NCI-H187 treated with DMSO at 0.1 percent for 48 hours (cell line): ENCODE results near the gene ZFYVE28.

Experiments used
- DNase-seq: peaks from one replicate; lab custom pipeline; 2025; lab: John Stamatoyannopoulos, UW

The ZFYVE28 gene

GRCh38 chr4:2331519-2332200, 86.8 kb downstream of the ZFYVE28 start:
- no peak for DNase-seq

GRCh38 chr4:2331043-2331420, 87.4 kb downstream of the ZFYVE28 start:
- no peak for DNase-seq

GRCh38 chr4:2330091-2331042, 88.1 kb downstream of the ZFYVE28 start:
- DNase-seq = no peak

DNA sequence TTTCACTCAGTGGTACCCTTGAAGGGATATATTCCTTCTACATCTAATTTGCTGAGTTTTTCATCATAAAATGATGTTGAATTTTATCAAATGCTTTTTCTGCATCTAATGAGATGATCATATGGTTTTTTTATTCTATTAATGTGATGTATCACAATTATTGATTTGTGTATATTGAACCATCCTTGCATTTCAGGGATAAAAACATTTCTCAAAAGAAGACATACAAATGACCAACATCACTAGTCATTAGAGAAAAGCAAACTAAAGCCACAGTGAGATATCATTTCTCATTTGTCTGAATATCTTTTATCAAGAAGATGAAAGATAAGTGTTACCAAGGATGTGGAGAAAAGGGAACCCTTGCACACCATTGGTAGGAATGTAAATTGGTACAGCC, 90.9 kb downstream of the ZFYVE28 start:
- no peak for DNase-seq

DNA sequence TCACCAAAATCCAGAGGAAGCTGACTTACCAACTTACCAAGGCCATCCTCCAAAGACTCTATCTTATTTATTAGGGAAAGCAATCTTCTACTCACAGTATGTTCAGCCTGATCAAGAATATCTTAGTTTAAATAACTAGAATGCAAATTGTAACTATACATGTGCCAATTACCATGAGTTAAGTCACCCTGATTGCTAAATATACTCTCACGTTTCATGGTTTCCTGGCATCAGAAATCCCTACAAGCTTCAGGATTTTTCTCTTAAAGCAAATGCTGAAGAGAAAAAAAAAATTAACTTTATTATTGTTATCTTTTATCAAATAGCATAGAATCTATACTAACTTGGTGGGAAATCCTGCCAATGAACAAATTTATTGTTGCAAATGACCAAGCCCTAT, 93.6 kb downstream of the ZFYVE28 start:
- DNase-seq = no peak

DNA sequence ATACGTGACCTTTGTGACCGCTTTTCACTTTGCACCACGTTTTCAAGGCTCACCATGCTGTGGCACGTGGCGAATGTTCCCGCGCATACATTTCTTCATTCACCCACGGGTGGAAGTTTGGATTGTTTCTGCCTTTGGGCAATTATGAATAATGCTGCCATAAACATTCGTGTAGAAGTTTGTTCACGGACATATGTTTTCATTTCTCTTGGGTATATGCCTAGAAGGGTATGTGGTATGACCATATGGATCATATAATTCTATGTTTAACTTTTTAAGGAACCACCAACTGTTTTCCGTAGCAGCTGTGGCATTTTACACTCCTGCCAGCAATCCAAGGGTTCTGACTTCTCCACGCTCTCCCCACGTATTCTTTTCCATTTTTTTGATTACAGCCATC, 95.6 kb downstream of the ZFYVE28 start:
- no peak for DNase-seq

GRCh38 chr4:2322227-2322626, 96.2 kb downstream of the ZFYVE28 start:
- no peak for DNase-seq

- DNase-seq = no peak
These were observed 96.9 kb downstream of the ZFYVE28 start for GRCh38 chr4:2321279-2322196.

GRCh38 chr4:2320746-2321145, 97.7 kb downstream of the ZFYVE28 start:
- no peak for DNase-seq

GRCh38 chr4:2320152-2320551, 98.3 kb downstream of the ZFYVE28 start:
- no peak for DNase-seq

- no peak for DNase-seq
These were observed 99.6 kb downstream of the ZFYVE28 start for GRCh38 chr4:2318885-2319284.

GRCh38 chr4:2318476-2318875, 100.0 kb downstream of the ZFYVE28 start:
- no peak for DNase-seq

DNA sequence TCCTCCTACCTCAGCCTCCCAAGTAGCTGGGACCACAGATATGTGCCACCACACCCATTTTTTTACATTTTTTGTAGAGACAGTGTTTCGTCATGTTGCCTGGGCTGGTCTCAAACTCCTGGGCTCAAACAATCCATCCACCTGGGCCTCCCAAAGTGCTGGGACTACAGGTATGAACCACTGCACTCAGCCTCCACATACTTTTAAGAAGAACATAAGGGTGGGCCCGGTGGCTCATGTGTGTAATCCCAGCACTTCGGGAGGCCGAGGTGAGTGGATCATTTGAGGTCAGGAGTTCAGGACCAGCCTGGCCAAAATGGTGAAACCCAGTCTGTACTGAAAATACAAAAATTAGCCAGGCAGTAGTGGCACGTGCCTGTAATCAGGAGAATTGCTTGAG, 105.1 kb downstream of the ZFYVE28 start:
- DNase-seq = no peak

- no peak for DNase-seq
These were observed 111.6 kb downstream of the ZFYVE28 start for GRCh38 chr4:2306773-2307410.

DNA sequence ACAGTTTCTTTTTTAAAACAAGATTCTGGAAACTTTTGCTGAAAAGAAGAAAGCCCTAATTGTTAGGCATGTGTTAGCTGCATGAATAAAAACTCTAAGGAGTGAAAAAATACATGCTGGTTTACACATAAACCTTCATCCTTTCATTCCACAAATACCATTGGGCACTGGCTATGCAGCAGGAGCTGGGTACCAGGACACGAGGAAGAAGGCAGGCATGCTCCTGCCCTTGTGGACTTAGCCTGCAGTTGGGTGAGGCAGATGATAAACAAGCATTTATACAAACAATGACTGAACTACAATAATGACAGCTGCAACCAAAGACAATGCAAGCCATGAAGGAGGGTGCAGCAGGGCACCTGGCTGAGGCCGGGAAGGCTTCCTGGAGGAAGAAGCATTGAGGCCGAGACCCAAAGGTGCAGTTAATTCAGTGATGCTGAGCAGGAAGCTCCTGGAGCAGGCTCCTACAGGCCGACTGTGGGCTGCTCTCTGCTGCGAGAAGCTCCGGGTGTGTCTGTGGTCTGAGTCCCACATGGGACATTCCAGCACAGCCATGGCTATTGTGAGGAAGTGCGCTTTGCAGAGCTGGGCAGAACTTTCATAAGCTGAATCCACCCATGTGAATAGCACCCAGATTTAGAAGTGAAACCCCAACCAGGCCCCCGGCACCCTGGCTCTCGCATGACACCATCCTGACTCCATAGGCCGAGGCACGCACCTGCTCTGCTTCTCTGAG, 112.5 kb downstream of the ZFYVE28 start:
- no peak for DNase-seq

DNA sequence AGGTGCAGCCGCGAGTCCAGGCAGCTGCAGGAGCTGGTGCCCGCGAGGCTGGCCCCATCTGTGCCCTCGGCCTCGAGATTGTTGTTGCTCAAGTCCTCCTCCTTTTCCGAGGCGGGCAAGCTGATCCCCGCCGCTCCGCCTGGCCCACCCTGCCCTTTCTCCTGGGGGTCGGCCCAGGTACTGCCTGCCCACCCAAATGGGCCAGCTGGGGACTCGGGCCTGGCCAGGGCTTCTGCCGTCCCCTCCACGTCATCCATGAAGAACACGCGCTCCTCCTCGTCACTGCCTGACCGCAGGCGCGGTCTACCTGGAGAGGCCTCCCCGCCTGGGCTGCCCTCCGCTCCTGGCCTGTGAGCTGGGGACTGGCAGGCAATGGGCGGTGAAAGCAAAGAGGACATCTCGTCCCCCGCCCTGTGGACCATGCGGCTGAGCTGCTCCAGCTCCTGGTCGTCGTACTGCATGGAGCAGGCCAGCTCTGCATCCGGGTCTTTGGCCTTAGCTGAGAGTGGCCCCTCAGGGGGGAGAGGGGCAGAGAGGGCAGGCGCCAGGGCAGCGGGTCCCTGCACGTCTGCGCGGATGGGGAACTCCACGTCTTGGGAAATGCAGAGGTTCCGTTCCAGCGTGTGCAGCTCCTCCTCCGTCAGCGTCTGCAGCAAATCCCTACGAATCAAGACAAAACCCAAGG, 113.4 kb downstream of the ZFYVE28 start:
- DNase-seq = no peak

DNA sequence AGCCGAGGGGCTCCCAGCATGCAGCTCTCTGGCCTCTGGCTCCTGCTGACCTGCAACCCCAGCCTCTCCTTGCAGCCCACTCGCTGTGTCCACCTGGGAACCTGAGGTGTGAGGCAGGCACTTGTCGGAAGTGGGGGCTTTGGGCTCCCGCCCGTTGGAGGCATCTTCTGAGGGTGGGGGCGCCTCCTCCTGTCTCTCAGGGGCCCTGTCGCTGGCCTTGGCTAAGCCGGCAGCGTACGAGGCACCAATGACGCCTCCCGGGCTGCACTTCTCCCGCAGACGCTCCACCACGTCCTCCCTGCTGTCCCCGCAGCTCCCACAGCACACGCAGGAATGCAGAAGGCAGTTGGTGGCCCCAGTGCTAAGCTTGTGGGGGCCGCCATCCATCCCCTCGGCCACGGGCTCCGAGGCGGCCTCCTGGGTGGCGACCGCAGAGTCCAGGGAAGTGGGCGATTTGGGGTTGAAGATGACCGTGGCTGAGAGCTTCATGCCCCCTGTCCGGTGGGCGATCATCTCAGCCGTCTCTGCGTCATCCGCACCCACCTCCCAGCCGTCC, 114.0 kb downstream of the ZFYVE28 start:
- no peak for DNase-seq

DNA sequence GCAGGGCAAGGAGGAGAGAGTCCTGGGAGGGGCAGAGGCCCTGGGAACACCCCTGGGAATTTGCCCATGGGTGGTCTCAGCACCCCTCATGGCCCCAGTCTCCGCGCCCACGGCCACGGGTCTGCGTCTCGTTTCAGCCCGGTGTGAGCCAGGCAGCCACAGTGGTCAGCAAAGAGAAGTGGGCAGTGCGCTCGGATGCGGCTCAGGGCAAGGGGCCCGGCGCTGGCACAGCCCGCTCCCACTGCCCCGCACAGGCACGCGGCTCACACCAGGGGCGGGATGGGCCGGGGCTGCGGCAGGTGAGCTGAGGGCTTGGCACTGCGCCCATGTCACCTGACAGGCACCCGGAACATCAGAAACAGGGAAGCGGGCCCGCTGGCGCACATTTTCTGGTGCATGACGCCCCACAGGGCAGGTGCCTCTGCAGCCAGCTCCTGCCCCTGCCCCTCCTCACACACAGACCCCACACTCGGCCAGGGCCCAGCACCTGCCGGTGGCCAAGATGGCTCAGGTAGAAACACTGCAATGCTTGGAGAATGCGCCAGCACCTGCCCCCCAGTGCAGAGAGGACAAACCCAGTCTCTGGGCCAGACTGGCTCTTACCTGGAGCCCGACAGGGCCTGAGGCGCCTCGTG, 114.6 kb downstream of the ZFYVE28 start:
- DNase-seq = no peak

DNA sequence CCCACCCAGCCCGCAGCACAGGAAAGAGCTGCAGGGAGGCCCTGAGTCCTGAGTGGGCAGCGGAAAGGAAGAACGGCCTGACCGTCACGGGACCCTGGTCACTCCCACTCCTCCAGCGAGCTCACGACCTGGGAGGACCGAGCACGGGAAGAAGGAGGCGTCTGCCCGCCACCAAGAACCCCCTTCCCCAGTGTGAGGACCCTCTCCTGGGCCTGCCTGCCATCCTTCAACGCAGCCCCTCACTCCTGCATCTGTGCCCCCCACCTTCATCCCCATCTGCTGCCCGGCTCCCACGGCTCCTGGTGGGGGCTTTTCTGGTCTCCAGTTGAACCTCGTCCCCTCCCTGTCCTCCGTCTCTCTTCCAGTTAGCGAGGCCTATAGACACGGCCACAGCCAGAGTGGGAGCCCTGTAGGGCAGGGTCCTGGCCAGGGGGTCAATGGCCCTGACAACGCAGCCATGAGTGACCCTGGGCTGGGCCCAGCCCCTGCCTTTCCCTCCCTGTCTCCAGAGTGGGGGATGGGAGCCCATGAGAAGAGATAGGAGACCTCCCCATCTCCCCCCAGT, 115.2 kb downstream of the ZFYVE28 start:
- DNase-seq = no peak
